Measurements from ENCODE around the gene DHRSX.

DNA sequence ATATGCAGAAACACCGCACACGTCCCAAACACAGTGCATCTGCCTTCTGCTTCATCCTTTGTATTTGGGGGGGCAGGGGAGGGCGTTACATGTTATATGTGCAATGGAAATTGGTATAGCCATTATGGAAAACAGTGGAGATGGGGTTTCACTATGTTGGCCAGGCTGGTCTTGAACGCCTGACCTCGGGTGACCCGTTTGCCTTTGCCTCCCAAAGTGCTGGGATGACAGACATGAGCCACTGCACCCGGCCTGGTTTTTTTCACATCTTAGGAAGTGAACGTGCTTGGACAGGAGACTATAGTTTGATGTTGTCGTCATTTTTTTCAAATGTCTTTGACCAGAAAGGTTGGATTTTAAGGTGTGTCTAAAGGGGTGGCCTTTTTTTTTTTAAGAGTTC, 88.6 kb downstream of the DHRSX start:
- TF ChIP-seq, protein P1, sequence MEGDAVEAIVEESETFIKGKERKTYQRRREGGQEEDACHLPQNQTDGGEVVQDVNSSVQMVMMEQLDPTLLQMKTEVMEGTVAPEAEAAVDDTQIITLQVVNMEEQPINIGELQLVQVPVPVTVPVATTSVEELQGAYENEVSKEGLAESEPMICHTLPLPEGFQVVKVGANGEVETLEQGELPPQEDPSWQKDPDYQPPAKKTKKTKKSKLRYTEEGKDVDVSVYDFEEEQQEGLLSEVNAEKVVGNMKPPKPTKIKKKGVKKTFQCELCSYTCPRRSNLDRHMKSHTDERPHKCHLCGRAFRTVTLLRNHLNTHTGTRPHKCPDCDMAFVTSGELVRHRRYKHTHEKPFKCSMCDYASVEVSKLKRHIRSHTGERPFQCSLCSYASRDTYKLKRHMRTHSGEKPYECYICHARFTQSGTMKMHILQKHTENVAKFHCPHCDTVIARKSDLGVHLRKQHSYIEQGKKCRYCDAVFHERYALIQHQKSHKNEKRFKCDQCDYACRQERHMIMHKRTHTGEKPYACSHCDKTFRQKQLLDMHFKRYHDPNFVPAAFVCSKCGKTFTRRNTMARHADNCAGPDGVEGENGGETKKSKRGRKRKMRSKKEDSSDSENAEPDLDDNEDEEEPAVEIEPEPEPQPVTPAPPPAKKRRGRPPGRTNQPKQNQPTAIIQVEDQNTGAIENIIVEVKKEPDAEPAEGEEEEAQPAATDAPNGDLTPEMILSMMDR (IDR thresholded peaks at IDR 0.05) = no peak
- TF ChIP-seq EP300 (IDR thresholded peaks at IDR 0.05) = no peak
- TF ChIP-seq POLR2AphosphoS5 (IDR thresholded peaks at IDR 0.05) = no peak
